GM18519 (cell line): ENCODE data around the gene MAP3K6.

Experiments used
- ATAC-seq: cut with Tn5 transposase; IDR thresholded peaks from one replicate; pipeline ENCODE4 v1.9.1; 2021; ENCODE audit warnings: mild to moderate bottlenecking, moderate library complexity; ENCODE audit not compliant: unreplicated experiment, low FRiP score

Gene MAP3K6

DNA sequence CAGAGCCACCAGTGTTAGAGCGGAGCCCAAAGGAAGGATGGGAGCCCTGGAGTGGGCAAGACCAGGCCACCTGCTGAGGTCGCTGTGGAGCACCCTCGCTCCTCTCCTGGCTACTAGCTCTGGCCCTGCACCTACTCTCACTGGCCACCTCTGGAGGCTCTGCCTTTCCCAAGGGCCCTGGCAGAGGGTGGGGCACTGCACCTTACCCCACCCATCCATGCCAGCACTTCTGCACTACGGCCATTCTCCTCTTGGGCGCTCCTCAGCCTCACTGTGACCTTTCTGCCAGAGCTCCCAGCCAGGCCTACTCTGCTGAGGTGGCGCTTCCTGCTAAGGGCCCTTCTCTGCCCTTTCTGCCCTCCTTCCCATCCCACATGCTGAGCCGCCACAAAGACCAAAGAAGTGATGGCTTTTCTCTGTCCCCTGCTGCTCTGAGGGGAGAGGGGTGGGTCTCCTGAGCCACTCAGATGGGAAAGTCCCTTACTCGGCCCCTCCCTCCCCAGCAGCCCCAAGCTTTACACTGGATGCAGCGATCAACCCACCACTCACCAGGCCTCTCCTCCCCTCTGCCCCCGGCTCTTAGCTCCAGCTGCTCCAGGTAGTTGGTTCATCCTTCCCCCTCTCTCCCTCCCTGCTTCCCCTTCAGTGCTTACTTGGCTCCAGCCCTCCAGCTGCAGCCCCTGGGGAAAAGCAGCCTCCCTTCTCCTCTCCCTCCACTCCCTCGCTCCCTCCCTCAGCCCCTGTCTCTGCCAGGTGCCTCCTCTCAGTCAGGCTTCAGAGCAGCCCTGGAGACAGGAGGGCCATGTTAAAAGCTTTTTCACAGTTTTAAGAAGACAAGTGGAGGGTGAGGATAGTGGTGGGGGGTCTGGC lies 59.6 kb downstream of the MAP3K6 start:
- ATAC-seq: no peak

DNA sequence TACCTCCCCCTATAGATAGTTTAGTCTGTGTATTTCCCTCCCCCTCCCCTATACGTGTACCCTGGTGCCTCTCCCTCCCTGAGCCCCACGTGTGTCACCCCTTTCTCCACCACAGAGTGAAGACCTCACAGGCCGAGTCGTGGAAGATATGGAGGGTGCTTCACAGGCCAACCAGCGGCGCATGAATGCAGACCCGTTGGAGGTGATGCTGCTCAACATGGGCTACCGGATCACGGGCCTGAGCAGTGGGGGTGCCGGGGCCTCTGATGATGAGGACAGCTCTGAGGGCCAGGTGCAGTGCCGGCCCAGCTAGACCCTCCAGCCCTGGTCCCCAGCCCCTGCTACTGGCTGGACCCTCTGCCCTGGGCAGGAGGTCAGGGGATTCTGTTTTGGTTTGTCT lies 60.7 kb downstream of the MAP3K6 start:
- no peak for ATAC-seq
